GM13977 (cell line): ENCODE results near the gene MED17.

Source experiments
- DNase-seq: peaks from one replicate; pipeline ENCODE4 v3.0.0; 2012; ENCODE audit warnings: low spot score
- in situ Hi-C: fragments of 300-500 bp; cut with MboI; formaldehyde crosslinking; loops from one replicate; pipeline ENCODE4 v1.12.0; 2022; ENCODE audit warnings: low sequenced_read_pairs, low pct_unique_long_range_greater_than_20kb, mixed read lengths, inconsistent platforms; ENCODE audit not compliant: unreplicated experiment
- TF ChIP-seq, protein P1 (sequence below): IDR thresholded peaks from 2 replicates; pipeline ENCODE4 v1.5.1; 2012; ENCODE audit warnings: mild to moderate bottlenecking, control low read depth; ENCODE audit not compliant: insufficient read depth; ENCODE audit errors: extremely low read depth, missing control alignments

Gene MED17

DNA sequence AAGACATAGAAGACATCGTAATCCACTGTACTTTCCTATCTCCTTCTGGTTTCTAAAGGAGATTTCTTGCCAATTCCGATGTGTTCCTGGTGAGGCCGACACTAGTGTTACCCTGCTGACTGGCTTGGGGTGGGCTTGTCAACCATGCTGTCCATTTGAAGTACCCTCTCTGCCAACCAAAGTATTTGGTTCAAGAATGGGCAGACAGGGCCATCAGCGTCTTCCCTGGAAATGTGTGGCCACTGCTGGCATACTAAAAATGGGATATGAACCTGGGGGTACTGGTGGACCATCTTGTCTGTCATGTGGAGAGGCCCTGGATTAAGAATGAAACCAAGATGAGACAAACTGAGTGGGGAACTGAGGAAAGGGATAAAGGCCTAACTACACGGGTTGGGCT, 68.2 kb downstream of the MED17 start:
- TF ChIP-seq, protein P1, sequence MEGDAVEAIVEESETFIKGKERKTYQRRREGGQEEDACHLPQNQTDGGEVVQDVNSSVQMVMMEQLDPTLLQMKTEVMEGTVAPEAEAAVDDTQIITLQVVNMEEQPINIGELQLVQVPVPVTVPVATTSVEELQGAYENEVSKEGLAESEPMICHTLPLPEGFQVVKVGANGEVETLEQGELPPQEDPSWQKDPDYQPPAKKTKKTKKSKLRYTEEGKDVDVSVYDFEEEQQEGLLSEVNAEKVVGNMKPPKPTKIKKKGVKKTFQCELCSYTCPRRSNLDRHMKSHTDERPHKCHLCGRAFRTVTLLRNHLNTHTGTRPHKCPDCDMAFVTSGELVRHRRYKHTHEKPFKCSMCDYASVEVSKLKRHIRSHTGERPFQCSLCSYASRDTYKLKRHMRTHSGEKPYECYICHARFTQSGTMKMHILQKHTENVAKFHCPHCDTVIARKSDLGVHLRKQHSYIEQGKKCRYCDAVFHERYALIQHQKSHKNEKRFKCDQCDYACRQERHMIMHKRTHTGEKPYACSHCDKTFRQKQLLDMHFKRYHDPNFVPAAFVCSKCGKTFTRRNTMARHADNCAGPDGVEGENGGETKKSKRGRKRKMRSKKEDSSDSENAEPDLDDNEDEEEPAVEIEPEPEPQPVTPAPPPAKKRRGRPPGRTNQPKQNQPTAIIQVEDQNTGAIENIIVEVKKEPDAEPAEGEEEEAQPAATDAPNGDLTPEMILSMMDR, result no peak
- in situ Hi-C loops, result no loop called here
- no peak for DNase-seq

GRCh38 chr11:93857413-93858120, 73.5 kb downstream of the MED17 start:
- in situ Hi-C loops, result no loop called here
- DNase-seq, result no peak
- TF ChIP-seq, protein P1, result no peak

DNA sequence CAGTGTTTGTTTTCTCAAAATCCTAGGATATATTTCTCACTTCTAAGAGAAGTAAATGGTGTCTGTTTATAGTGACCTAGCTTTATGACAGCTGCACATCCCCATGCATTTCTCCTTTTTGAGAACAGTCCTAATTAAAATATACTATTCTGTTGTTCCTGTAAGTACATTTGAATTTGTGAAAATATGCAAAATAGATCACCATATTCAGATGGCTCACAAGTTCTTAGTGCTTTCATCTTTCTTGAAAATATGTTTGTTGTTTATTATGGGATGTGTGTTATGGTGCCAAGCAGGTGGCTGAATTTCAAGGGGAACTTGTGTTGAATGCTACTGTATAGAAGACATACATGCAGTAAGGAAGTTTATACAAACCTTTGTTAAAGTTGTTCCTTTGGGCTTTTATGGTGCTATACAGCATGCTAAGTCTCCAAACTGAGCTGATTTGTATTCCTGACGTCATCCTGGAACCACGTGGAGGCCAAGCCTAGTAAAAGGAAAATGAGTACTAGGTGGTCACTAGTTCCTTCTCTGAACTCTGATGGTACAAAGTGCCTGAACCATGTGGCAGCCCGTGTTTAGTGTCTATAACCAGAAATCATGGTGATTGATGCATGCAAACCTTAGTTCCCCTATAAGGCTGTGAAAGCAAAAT, 74.2 kb downstream of the MED17 start:
- DNase-seq, result no peak
- in situ Hi-C loops, result no loop called here
- TF ChIP-seq, protein P1, result no peak

DNA sequence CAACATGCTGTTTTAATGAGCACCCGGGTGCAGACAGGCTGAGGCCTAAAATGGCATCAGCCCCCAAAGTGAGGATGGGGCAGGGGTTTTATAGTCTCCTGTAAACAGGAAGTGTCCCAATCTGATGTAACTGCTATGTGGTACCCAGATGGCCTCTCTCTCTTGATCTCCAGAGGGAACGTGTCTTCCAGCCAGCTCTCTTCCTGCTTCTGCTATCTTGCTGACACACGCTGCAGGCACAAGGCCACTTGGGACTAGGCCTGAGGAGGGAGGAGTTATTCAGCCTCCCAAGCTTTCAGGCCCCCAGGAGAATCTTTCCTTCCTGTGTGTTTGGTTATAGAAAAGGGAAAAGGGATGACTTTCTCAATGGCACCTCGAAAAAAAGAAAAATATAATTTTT, 77.7 kb downstream of the MED17 start:
- no peak for DNase-seq
- in situ Hi-C loops, result no loop called here
- TF ChIP-seq, protein P1, result no peak
